GM12878 (cell line): Measurements from ENCODE around the gene ARHGEF11.

ENCODE experiments used
- CBX5 ChIP-seq: sonication (generic); IDR thresholded peaks from 2 replicates; pipeline ENCODE4 v1.6.1; 2016; ENCODE audit warnings: low read depth, moderate library complexity, mild to moderate bottlenecking, inconsistent platforms
- CHD2 ChIP-seq: IDR thresholded peaks from 2 replicates; pipeline ENCODE4 v1.6.1; 2011; ENCODE audit warnings: low read depth, low read length, improper control_type of control experiment, borderline replicate concordance
- CTCF ChIP-seq, 3 experiments: IDR thresholded peaks in 2 of 3; conservative IDR thresholded peaks in 1 of 3; 2 replicates each; pipeline ENCODE4 v1.5.1; 2011; ENCODE audit warnings: low read depth in 3 of 3, low read length in 3 of 3, mild to moderate bottlenecking in 3 of 3, control low read depth in 2 of 3, moderate library complexity in 2 of 3, inconsistent platforms in 1 of 3, mixed read lengths in 1 of 3; ENCODE audit not compliant: control insufficient read depth in 2 of 3, insufficient read depth in 1 of 3; ENCODE audit errors: extremely low read depth in 1 of 3
- EZH2 ChIP-seq: IDR thresholded peaks from 2 replicates; pipeline ENCODE4 v1.6.1; 2012; ENCODE audit warnings: low read depth, mild to moderate bottlenecking, control low read depth, inconsistent platforms, low read length, borderline replicate concordance; ENCODE audit not compliant: control insufficient read depth
- SPI1 ChIP-seq: IDR thresholded peaks from 2 replicates; pipeline ENCODE4 v1.6.1; 2011; ENCODE audit warnings: low read depth, mild to moderate bottlenecking, low read length, moderate library complexity, borderline replicate concordance; ENCODE audit not compliant: insufficient read depth
- TBL1XR1 ChIP-seq: IDR thresholded peaks from 2 replicates; pipeline ENCODE4 v1.6.1; 2012; ENCODE audit warnings: low read depth, low read length, improper control_type of control experiment
- ZBED1 ChIP-seq: IDR thresholded peaks from 2 replicates; pipeline ENCODE4 v1.6.1; 2016; ENCODE audit warnings: borderline replicate concordance

GRCh38 chr1:156995412-156995811, 50.1 kb downstream of the ARHGEF11 start:
- TF ChIP-seq CBX5 (no peak), CTCF (IDR thresholded peaks at IDR 0.05 in 2 of 3, conservative IDR thresholded peaks at IDR 0.05 in 1 of 3; ENCODE audit: control insufficient read depth in 2 of 3, extremely low read depth in 1 of 3, insufficient read depth in 1 of 3, low read depth in 3 of 3, low read length in 3 of 3) (no peak), EZH2 (no peak), SPI1 (no peak), TBL1XR1 (no peak), CHD2 (no peak), ZBED1 (no peak)
